HEK293 (cell line): ENCODE measurements around the gene KCNJ2.

ENCODE experiments used
- CTCF ChIA-PET: fragments of 350-600 bp; formaldehyde crosslinking; extraction: SDS; loops from one replicate; lab custom pipeline; 2021; ENCODE audit warnings: antibody characterized with exemption; lab: Yijun Ruan, JAX
- POLR2A ChIA-PET: fragments of 300-600 bp; formaldehyde crosslinking; extraction: SDS; loops from one replicate; lab custom pipeline; 2020; ENCODE audit warnings: antibody characterized with exemption, inconsistent platforms; lab: Yijun Ruan, JAX
- H3K27ac ChIP-seq: fragments of 200-500 bp; sonication (Bioruptor generic); 2 replicates; pipeline ENCODE4 v1.5.1; 2014; ENCODE audit warnings: low read depth, low read length, control low read depth, inconsistent platforms; ENCODE audit errors: extremely low read depth
- H3K36me3 ChIP-seq, 2 experiments: fragments of 200-500 bp in 1 of 2; sonication (Bioruptor generic) in 1 of 2; 1 replicate in 1 of 2; 2 replicates in 1 of 2; pipeline ENCODE4 v1.5.1; 2014 to 2017; ENCODE audit warnings: inconsistent platforms in 2 of 2, low read length in 2 of 2; ENCODE audit not compliant: control insufficient read depth in 2 of 2, insufficient read depth in 1 of 2
- H3K4me1 ChIP-seq: fragments of 200-500 bp; sonication (Bioruptor generic); 2 replicates; pipeline ENCODE4 v1.5.1; 2014; ENCODE audit warnings: mild to moderate bottlenecking, low read length, inconsistent platforms; ENCODE audit not compliant: control insufficient read depth, insufficient read depth
- H3K4me3 ChIP-seq: 2 replicates; pipeline ENCODE4 v1.5.1; 2011; ENCODE audit warnings: low read depth, mild to moderate bottlenecking, control low read depth, low read length, moderate library complexity
- H3K9me3 ChIP-seq: fragments of 200-500 bp; sonication (Bioruptor generic); 2 replicates; pipeline ENCODE4 v1.5.1; 2014; ENCODE audit warnings: low read depth, low read length, inconsistent platforms; ENCODE audit not compliant: control insufficient read depth, insufficient read depth
- GLIS1 ChIP-seq: fragments of 450-650 bp; formaldehyde crosslinking; IDR thresholded peaks from 2 replicates; pipeline ENCODE4 v1.5.1; 2016; ENCODE audit warnings: missing biosample characterization, missing genetic modification characterization
- RBAK ChIP-seq: fragments of 450-650 bp; formaldehyde crosslinking; IDR thresholded peaks from 2 replicates; pipeline ENCODE4 v1.5.1; 2016; ENCODE audit warnings: missing biosample characterization, missing genetic modification characterization
- SP7 ChIP-seq: fragments of 450-650 bp; formaldehyde crosslinking; IDR thresholded peaks from 2 replicates; pipeline ENCODE4 v1.5.1; 2016; ENCODE audit warnings: missing biosample characterization, missing genetic modification characterization
- TCF7L2 ChIP-seq: IDR thresholded peaks from 2 replicates; pipeline ENCODE4 v1.6.1; 2011; ENCODE audit warnings: low read depth, mild to moderate bottlenecking, inconsistent platforms, low read length, moderate library complexity, borderline replicate concordance
- ZFP41 ChIP-seq: fragments of 450-650 bp; formaldehyde crosslinking; IDR thresholded peaks from 2 replicates; pipeline ENCODE4 v1.5.1; 2016; ENCODE audit warnings: missing biosample characterization, missing genetic modification characterization, borderline replicate concordance
- ZNF10 ChIP-seq: fragments of 450-650 bp; formaldehyde crosslinking; IDR thresholded peaks from 2 replicates; pipeline ENCODE4 v1.5.1; 2017; ENCODE audit warnings: missing biosample characterization, missing genetic modification characterization
- ZNF140 ChIP-seq: fragments of 450-650 bp; formaldehyde crosslinking; IDR thresholded peaks from 2 replicates; pipeline ENCODE4 v1.5.1; 2016; ENCODE audit warnings: missing biosample characterization, missing genetic modification characterization
- ZNF146 ChIP-seq: fragments of 450-650 bp; formaldehyde crosslinking; IDR thresholded peaks from 2 replicates; pipeline ENCODE4 v1.5.1; 2016; ENCODE audit warnings: missing biosample characterization, missing genetic modification characterization
- ZNF354C ChIP-seq: fragments of 450-650 bp; formaldehyde crosslinking; IDR thresholded peaks from 2 replicates; pipeline ENCODE4 v1.5.1; 2016; ENCODE audit warnings: missing biosample characterization, missing genetic modification characterization, low read depth, borderline replicate concordance
- ZNF473 ChIP-seq: fragments of 450-650 bp; formaldehyde crosslinking; IDR thresholded peaks from 2 replicates; pipeline ENCODE4 v1.5.1; 2017; ENCODE audit warnings: missing biosample characterization, missing genetic modification characterization
- ZNF514 ChIP-seq: fragments of 450-650 bp; formaldehyde crosslinking; IDR thresholded peaks from 2 replicates; pipeline ENCODE4 v1.5.1; 2016; ENCODE audit warnings: missing biosample characterization, missing genetic modification characterization
- ZNF600 ChIP-seq: fragments of 450-650 bp; formaldehyde crosslinking; IDR thresholded peaks from 2 replicates; pipeline ENCODE4 v1.5.1; 2016; ENCODE audit warnings: missing biosample characterization, missing genetic modification characterization
- ZNF624 ChIP-seq: fragments of 450-650 bp; formaldehyde crosslinking; IDR thresholded peaks from 2 replicates; pipeline ENCODE4 v1.5.1; 2017; ENCODE audit warnings: missing biosample characterization, missing genetic modification characterization
- ZNF707 ChIP-seq: fragments of 450-650 bp; formaldehyde crosslinking; IDR thresholded peaks from 2 replicates; pipeline ENCODE4 v1.5.1; 2016; ENCODE audit warnings: missing biosample characterization, missing genetic modification characterization
- ZNF76 ChIP-seq: fragments of 450-650 bp; formaldehyde crosslinking; IDR thresholded peaks from 2 replicates; pipeline ENCODE4; 2016; ENCODE audit warnings: low read depth, missing biosample characterization, missing genetic modification characterization, borderline replicate concordance
- ZNF776 ChIP-seq: fragments of 450-650 bp; formaldehyde crosslinking; IDR thresholded peaks from 2 replicates; pipeline ENCODE4 v1.5.0; 2017; ENCODE audit warnings: missing biosample characterization, missing genetic modification characterization, borderline replicate concordance
- TF ChIP-seq, protein P1 (sequence below): fragments of 450-650 bp; formaldehyde crosslinking; IDR thresholded peaks from 2 replicates; pipeline ENCODE4 v1.5.1; 2017; ENCODE audit warnings: missing biosample characterization, missing genetic modification characterization
- TF ChIP-seq, protein P2 (sequence below): IDR thresholded peaks from 2 replicates; pipeline ENCODE4 v1.6.1; 2011; ENCODE audit warnings: mild to moderate bottlenecking, low read depth, low read length, borderline replicate concordance
- TF ChIP-seq, protein P3 (sequence below): fragments of 450-650 bp; formaldehyde crosslinking; IDR thresholded peaks from 2 replicates; pipeline ENCODE4 v1.5.1; 2016; ENCODE audit warnings: missing biosample characterization, missing genetic modification characterization
- TF ChIP-seq, protein P4 (sequence below): fragments of 450-650 bp; formaldehyde crosslinking; IDR thresholded peaks from 2 replicates; pipeline ENCODE4 v1.5.1; 2016; ENCODE audit warnings: missing biosample characterization, missing genetic modification characterization
- TF ChIP-seq, protein P5 (sequence below): fragments of 450-650 bp; formaldehyde crosslinking; IDR thresholded peaks from 2 replicates; pipeline ENCODE4 v1.5.1; 2016; ENCODE audit warnings: missing biosample characterization, missing genetic modification characterization
- TF ChIP-seq, protein P6 (sequence below): fragments of 450-650 bp; formaldehyde crosslinking; IDR thresholded peaks from 2 replicates; pipeline ENCODE4 v1.5.1; 2016; ENCODE audit warnings: missing biosample characterization, missing genetic modification characterization
- TF ChIP-seq, protein P7 (sequence below): fragments of 450-650 bp; formaldehyde crosslinking; IDR thresholded peaks from 2 replicates; pipeline ENCODE4 v1.5.1; 2017; ENCODE audit warnings: missing biosample characterization, missing genetic modification characterization

The KCNJ2 gene

GRCh38 chr17:70159980-70160379, 9.4 kb upstream of the KCNJ2 start:
- TF ChIP-seq ZNF146 (tag by site-specific recombination) (no peak), ZNF624 (tag by site-specific recombination) (no peak), ZNF707 (tag by site-specific recombination) (no peak), ZNF600 (tag by site-specific recombination) (no peak), ZNF140 (tag by site-specific recombination) (no peak), SP7 (no peak)
- TF ChIP-seq, protein P1, sequence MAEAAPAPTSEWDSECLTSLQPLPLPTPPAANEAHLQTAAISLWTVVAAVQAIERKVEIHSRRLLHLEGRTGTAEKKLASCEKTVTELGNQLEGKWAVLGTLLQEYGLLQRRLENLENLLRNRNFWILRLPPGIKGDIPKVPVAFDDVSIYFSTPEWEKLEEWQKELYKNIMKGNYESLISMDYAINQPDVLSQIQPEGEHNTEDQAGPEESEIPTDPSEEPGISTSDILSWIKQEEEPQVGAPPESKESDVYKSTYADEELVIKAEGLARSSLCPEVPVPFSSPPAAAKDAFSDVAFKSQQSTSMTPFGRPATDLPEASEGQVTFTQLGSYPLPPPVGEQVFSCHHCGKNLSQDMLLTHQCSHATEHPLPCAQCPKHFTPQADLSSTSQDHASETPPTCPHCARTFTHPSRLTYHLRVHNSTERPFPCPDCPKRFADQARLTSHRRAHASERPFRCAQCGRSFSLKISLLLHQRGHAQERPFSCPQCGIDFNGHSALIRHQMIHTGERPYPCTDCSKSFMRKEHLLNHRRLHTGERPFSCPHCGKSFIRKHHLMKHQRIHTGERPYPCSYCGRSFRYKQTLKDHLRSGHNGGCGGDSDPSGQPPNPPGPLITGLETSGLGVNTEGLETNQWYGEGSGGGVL (tag by site-specific recombination): no peak
- TF ChIP-seq, protein P2, sequence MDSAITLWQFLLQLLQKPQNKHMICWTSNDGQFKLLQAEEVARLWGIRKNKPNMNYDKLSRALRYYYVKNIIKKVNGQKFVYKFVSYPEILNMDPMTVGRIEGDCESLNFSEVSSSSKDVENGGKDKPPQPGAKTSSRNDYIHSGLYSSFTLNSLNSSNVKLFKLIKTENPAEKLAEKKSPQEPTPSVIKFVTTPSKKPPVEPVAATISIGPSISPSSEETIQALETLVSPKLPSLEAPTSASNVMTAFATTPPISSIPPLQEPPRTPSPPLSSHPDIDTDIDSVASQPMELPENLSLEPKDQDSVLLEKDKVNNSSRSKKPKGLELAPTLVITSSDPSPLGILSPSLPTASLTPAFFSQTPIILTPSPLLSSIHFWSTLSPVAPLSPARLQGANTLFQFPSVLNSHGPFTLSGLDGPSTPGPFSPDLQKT: no peak
- TF ChIP-seq, protein P3, sequence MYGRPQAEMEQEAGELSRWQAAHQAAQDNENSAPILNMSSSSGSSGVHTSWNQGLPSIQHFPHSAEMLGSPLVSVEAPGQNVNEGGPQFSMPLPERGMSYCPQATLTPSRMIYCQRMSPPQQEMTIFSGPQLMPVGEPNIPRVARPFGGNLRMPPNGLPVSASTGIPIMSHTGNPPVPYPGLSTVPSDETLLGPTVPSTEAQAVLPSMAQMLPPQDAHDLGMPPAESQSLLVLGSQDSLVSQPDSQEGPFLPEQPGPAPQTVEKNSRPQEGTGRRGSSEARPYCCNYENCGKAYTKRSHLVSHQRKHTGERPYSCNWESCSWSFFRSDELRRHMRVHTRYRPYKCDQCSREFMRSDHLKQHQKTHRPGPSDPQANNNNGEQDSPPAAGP (tag by site-specific recombination): no peak
- TF ChIP-seq, all 188 proteins: peak for 0
- H3K9me3 ChIP-seq: no peaks in the 10 kb centered on the region
- H3K36me3 ChIP-seq: no peaks in the 10 kb centered on the region
- H3K4me1 ChIP-seq: no peaks in the 10 kb centered on the region
- ChIA-PET POLR2A (no interaction called here), CTCF (interaction anchor here (1.2 to 1.7 kb wide), 4 partner anchors 8 to 553 kb away, joined by 3 to 6 read pairs (median 4); no protein-coding TSS in a partner anchor)
- no peak overlapping the region for H3K4me3 ChIP-seq
- H3K27ac ChIP-seq: no peak overlapping the region

DNA sequence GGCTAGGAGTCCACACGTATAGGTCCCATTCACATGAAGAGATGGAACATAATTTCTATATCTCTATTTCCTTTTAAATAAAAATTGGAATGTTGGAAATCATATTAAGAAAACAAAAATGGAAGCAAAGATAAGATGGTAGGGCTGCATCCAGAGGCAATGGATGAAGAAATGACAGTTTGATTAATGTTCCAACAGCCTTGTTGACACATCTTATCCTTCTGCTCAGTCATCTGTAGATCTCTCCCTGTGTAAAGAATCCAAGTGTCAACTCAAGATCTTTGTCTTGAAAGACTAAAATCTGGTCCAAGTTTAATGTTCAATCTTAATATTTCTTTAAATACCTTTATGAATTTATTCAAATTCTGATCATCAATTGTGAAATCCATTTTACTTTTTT, 7.8 kb upstream of the KCNJ2 start:
- TF ChIP-seq GLIS1 (tag by site-specific recombination) (no peak), ZNF473 (tag by site-specific recombination) (no peak), ZNF10 (no peak), TCF7L2 (no peak), ZNF776 (no peak), ZNF600 (tag by site-specific recombination) (no peak), ZNF514 (tag by site-specific recombination) (no peak), RBAK (tag by site-specific recombination) (no peak), ZNF76 (tag by site-specific recombination) (no peak), ZNF354C (no peak), ZFP41 (no peak)
- TF ChIP-seq, protein P4, sequence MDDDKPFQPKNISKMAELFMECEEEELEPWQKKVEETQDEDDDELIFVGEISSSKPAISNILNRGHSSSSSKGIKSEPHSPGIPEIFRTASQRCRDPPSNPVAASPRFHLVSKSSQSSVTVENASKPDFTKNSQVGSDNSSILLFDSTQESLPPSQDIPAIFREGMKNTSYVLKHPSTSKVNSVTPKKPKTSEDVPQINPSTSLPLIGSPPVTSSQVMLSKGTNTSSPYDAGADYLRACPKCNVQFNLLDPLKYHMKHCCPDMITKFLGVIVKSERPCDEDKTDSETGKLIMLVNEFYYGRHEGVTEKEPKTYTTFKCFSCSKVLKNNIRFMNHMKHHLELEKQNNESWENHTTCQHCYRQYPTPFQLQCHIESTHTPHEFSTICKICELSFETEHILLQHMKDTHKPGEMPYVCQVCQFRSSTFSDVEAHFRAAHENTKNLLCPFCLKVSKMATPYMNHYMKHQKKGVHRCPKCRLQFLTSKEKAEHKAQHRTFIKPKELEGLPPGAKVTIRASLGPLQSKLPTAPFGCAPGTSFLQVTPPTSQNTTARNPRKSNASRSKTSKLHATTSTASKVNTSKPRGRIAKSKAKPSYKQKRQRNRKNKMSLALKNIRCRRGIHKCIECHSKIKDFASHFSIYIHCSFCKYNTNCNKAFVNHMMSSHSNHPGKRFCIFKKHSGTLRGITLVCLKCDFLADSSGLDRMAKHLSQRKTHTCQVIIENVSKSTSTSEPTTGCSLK (tag by site-specific recombination): no peak
- TF ChIP-seq, protein P5, sequence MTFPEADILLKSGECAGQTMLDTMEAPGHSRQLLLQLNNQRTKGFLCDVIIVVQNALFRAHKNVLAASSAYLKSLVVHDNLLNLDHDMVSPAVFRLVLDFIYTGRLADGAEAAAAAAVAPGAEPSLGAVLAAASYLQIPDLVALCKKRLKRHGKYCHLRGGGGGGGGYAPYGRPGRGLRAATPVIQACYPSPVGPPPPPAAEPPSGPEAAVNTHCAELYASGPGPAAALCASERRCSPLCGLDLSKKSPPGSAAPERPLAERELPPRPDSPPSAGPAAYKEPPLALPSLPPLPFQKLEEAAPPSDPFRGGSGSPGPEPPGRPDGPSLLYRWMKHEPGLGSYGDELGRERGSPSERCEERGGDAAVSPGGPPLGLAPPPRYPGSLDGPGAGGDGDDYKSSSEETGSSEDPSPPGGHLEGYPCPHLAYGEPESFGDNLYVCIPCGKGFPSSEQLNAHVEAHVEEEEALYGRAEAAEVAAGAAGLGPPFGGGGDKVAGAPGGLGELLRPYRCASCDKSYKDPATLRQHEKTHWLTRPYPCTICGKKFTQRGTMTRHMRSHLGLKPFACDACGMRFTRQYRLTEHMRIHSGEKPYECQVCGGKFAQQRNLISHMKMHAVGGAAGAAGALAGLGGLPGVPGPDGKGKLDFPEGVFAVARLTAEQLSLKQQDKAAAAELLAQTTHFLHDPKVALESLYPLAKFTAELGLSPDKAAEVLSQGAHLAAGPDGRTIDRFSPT (tag by site-specific recombination): no peak
- TF ChIP-seq, protein P6, sequence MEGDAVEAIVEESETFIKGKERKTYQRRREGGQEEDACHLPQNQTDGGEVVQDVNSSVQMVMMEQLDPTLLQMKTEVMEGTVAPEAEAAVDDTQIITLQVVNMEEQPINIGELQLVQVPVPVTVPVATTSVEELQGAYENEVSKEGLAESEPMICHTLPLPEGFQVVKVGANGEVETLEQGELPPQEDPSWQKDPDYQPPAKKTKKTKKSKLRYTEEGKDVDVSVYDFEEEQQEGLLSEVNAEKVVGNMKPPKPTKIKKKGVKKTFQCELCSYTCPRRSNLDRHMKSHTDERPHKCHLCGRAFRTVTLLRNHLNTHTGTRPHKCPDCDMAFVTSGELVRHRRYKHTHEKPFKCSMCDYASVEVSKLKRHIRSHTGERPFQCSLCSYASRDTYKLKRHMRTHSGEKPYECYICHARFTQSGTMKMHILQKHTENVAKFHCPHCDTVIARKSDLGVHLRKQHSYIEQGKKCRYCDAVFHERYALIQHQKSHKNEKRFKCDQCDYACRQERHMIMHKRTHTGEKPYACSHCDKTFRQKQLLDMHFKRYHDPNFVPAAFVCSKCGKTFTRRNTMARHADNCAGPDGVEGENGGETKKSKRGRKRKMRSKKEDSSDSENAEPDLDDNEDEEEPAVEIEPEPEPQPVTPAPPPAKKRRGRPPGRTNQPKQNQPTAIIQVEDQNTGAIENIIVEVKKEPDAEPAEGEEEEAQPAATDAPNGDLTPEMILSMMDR: no peak
- TF ChIP-seq, protein P7, sequence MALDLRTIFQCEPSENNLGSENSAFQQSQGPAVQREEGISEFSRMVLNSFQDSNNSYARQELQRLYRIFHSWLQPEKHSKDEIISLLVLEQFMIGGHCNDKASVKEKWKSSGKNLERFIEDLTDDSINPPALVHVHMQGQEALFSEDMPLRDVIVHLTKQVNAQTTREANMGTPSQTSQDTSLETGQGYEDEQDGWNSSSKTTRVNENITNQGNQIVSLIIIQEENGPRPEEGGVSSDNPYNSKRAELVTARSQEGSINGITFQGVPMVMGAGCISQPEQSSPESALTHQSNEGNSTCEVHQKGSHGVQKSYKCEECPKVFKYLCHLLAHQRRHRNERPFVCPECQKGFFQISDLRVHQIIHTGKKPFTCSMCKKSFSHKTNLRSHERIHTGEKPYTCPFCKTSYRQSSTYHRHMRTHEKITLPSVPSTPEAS: no peak
- TF ChIP-seq, all 188 proteins: peak for 0
- Histone ChIP-seq H3K4me3 (no peak overlapping the region), H3K4me1 (no peaks in the 10 kb centered on the region), H3K9me3 (no peaks in the 10 kb centered on the region), H3K36me3 (no peaks in the 10 kb centered on the region), H3K27ac (no peak overlapping the region)
- POLR2A ChIA-PET: no interaction called here
- CTCF ChIA-PET: interaction anchor here (0.5 kb wide), 1 partner anchor 41 kb away, joined by 3 read pairs; no protein-coding TSS in a partner anchor
